Panc1 (cell line): ENCODE measurements around the gene IQCH. TPM values are rescaled to one million over a fixed set of nuclear protein-coding genes. Genes with fewer than 3 reads are reported as not detected.

ENCODE experiments used
- ATAC-seq: fragments of 200-7000 bp; cut with Tn5 transposase; 2 replicates; pipeline ENCODE4 v1.9.1; 2020; ENCODE audit warnings: mild to moderate bottlenecking, moderate library complexity
- BruUV-seq: library from RNA; stranded (reverse); fragments of 400-500 nt; replicated peaks from 2 replicates; lab custom pipeline; 2021; lab: Mats Ljungman, UMichigan
- CTCF ChIA-PET: fragments of 300-600 bp; sonication (Branson Sonifier 250); formaldehyde crosslinking; loops from one replicate; lab custom pipeline; 2022; ENCODE audit warnings: antibody characterized with exemption; lab: Charles Lee
- POLR2A ChIA-PET: fragments of 300-600 bp; sonication (Branson Sonifier 250); formaldehyde crosslinking; loops from one replicate; lab custom pipeline; 2022; ENCODE audit warnings: antibody characterized with exemption; lab: Charles Lee
- DNase-seq: peaks from one replicate; pipeline ENCODE4 v3.0.0-alpha.2; 2010; ENCODE audit warnings: low read depth, low spot score
- H3K27ac ChIP-seq: 2 replicates; pipeline ENCODE4 v1.5.1; 2011; ENCODE audit warnings: mild to moderate bottlenecking, low read length, inconsistent platforms
- H3K27me3 ChIP-seq: fragments of 200-500 bp; sonication (Bioruptor generic); 2 replicates; pipeline ENCODE4 v1.6.0; 2014; ENCODE audit warnings: low read length, inconsistent platforms; ENCODE audit not compliant: control insufficient read depth, insufficient read depth
- H3K36me3 ChIP-seq: fragments of 200-500 bp; sonication (Bioruptor generic); 2 replicates; pipeline ENCODE4 v1.5.1; 2014; ENCODE audit warnings: inconsistent platforms, mild to moderate bottlenecking, low read length, moderate library complexity; ENCODE audit not compliant: control insufficient read depth, insufficient read depth
- H3K4me1 ChIP-seq: 2 replicates; pipeline ENCODE4 v1.5.1; 2011; ENCODE audit warnings: inconsistent platforms, mild to moderate bottlenecking, low read length, moderate library complexity; ENCODE audit not compliant: control insufficient read depth, insufficient read depth
- H3K4me3 ChIP-seq, 2 experiments: 2 replicates each; pipeline ENCODE4 v1.5.1; 2011 to 2012; ENCODE audit warnings: low read depth in 2 of 2, low read length in 2 of 2, mild to moderate bottlenecking in 2 of 2, inconsistent platforms in 1 of 2, moderate library complexity in 1 of 2
- H3K9me3 ChIP-seq: fragments of 200-500 bp; sonication (Bioruptor generic); 2 replicates; pipeline ENCODE4 v1.5.1; 2014; ENCODE audit warnings: low read depth, mild to moderate bottlenecking, inconsistent platforms, low read length, moderate library complexity; ENCODE audit not compliant: control insufficient read depth, insufficient read depth
- POLR2AphosphoS5 ChIP-seq: IDR thresholded peaks from 2 replicates; pipeline ENCODE4 v1.6.1; 2012; ENCODE audit warnings: mild to moderate bottlenecking, low read depth, low read length, moderate library complexity
- SIN3A ChIP-seq: IDR thresholded peaks from 2 replicates; pipeline ENCODE4 v1.6.1; 2012; ENCODE audit warnings: low read depth, mild to moderate bottlenecking, low read length, moderate library complexity, borderline replicate concordance; ENCODE audit not compliant: insufficient read depth
- TCF7L2 ChIP-seq: IDR thresholded peaks from 2 replicates; pipeline ENCODE4 v1.6.1; 2011; ENCODE audit warnings: mild to moderate bottlenecking, low read depth, low read length, inconsistent platforms
- in situ Hi-C: cut with HindIII; loops from 2 replicates; pipeline ENCODE4 v1.10.0; 2016; ENCODE audit warnings: low sequenced_read_pairs, low pct_unique_long_range_greater_than_20kb
- intact Hi-C: fragments of 100-400 bp; cut with micrococcal nuclease; formaldehyde crosslinking; loops from one replicate; pipeline ENCODE4 v1.10.0; 2022; ENCODE audit not compliant: unreplicated experiment
- total RNA-seq: library from RNA; stranded (reverse); gene quantifications from one replicate; pipeline ENCODE4 v1.2.1, GENCODE V29; 2021; ENCODE audit not compliant: unreplicated experiment
- TF ChIP-seq, protein P1 (sequence below): fragments of 450-650 bp; IDR thresholded peaks from 2 replicates; pipeline ENCODE4 v1.5.1; 2017; ENCODE audit warnings: mild to moderate bottlenecking
- TF ChIP-seq, protein P2 (sequence below), 2 experiments: IDR thresholded peaks; 2 replicates each; pipeline ENCODE4 v1.6.1; 2011 to 2012; ENCODE audit warnings: low read depth in 2 of 2, control low read depth in 1 of 2, low read length in 1 of 2, mild to moderate bottlenecking in 1 of 2, moderate library complexity in 1 of 2; ENCODE audit not compliant: insufficient read depth in 1 of 2

IQCH gene
- total RNA-seq, 1 experiment from 2014 or later: 3.9 TPM

DNA sequence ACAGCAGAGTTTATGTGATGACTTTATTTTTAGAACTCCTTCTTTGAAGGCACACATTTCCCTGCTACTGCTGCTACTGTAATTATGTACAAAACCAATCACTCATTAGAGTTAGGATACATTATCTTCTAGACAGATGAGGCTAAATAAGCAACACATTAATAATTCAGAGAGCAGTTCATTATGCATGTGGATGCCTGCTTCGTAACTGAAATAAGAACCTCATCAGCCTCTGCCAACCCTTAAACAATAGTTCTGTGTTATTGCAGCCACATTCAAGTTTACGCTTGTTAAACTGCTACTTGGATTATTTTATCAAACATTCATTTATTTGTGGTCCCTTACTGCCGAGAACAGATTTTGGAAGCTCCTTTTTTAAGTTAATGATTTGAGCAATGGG is 213.8 kb downstream of the IQCH start:
- in situ Hi-C loops: no loop called here
- ChIA-PET POLR2A (interaction anchor here (0.6 kb wide), 1 partner anchor 17 kb away, joined by 5 read pairs; no protein-coding TSS in a partner anchor), CTCF (no interaction called here)
- no peaks in the 10 kb centered on the region; the same call in 1 of the 2 replicates for H3K27me3 ChIP-seq
- H3K36me3 ChIP-seq: no peaks in the 10 kb centered on the region
- H3K9me3 ChIP-seq: no peaks in the 10 kb centered on the region
- H3K4me3 ChIP-seq: no peak overlapping the region
- no peak for DNase-seq
- H3K4me1 ChIP-seq: no peaks in the 10 kb centered on the region
- intact Hi-C loops: no loop called here
- H3K27ac ChIP-seq: no peak overlapping the region
- TF ChIP-seq TCF7L2 (no peak), POLR2AphosphoS5 (no peak), SIN3A (no peak)
- TF ChIP-seq, protein P1, sequence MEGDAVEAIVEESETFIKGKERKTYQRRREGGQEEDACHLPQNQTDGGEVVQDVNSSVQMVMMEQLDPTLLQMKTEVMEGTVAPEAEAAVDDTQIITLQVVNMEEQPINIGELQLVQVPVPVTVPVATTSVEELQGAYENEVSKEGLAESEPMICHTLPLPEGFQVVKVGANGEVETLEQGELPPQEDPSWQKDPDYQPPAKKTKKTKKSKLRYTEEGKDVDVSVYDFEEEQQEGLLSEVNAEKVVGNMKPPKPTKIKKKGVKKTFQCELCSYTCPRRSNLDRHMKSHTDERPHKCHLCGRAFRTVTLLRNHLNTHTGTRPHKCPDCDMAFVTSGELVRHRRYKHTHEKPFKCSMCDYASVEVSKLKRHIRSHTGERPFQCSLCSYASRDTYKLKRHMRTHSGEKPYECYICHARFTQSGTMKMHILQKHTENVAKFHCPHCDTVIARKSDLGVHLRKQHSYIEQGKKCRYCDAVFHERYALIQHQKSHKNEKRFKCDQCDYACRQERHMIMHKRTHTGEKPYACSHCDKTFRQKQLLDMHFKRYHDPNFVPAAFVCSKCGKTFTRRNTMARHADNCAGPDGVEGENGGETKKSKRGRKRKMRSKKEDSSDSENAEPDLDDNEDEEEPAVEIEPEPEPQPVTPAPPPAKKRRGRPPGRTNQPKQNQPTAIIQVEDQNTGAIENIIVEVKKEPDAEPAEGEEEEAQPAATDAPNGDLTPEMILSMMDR: no peak
- TF ChIP-seq, protein P2, sequence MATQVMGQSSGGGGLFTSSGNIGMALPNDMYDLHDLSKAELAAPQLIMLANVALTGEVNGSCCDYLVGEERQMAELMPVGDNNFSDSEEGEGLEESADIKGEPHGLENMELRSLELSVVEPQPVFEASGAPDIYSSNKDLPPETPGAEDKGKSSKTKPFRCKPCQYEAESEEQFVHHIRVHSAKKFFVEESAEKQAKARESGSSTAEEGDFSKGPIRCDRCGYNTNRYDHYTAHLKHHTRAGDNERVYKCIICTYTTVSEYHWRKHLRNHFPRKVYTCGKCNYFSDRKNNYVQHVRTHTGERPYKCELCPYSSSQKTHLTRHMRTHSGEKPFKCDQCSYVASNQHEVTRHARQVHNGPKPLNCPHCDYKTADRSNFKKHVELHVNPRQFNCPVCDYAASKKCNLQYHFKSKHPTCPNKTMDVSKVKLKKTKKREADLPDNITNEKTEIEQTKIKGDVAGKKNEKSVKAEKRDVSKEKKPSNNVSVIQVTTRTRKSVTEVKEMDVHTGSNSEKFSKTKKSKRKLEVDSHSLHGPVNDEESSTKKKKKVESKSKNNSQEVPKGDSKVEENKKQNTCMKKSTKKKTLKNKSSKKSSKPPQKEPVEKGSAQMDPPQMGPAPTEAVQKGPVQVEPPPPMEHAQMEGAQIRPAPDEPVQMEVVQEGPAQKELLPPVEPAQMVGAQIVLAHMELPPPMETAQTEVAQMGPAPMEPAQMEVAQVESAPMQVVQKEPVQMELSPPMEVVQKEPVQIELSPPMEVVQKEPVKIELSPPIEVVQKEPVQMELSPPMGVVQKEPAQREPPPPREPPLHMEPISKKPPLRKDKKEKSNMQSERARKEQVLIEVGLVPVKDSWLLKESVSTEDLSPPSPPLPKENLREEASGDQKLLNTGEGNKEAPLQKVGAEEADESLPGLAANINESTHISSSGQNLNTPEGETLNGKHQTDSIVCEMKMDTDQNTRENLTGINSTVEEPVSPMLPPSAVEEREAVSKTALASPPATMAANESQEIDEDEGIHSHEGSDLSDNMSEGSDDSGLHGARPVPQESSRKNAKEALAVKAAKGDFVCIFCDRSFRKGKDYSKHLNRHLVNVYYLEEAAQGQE (IDR thresholded peaks at IDR 0.05; ENCODE audit: insufficient read depth in 1 of 2, low read depth in 2 of 2, low read length in 1 of 2): no peak
- ATAC-seq: no peak
- no TSS peak for BruUV-seq

DNA sequence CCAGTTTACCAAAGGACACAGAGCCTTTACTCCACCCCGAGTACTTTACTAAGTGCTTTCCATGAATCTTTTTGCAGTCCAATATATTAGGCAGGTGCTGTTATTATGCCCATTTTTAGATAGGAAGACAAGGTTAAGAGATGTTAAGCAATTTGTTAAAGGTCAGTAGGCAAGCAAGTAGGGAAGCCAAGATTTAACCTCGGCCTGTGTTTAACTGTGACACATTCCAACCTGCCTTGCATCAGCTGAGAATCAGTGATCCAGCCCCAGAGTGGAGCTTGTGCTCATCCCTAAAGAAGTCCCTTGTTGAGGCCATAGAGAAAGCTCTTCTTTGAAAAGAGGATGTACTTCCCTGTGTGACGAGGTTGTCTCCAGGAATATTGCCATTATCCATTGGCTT is 215.1 kb downstream of the IQCH start:
- H3K9me3 ChIP-seq: no peaks in the 10 kb centered on the region
- no peak for ATAC-seq
- no peak overlapping the region for H3K27ac ChIP-seq
- no peak overlapping the region for H3K4me3 ChIP-seq
- DNase-seq: no peak
- in situ Hi-C loops (no loop called here), intact Hi-C loops (no loop called here)
- no peaks in the 10 kb centered on the region for H3K4me1 ChIP-seq
- TF ChIP-seq, protein P1: no peak
- TF ChIP-seq, protein P2 (IDR thresholded peaks at IDR 0.05; ENCODE audit: insufficient read depth in 1 of 2, low read depth in 2 of 2, low read length in 1 of 2): no peak
- TF ChIP-seq SIN3A (no peak), POLR2AphosphoS5 (no peak), TCF7L2 (no peak)
- CTCF ChIA-PET: no interaction called here
- H3K27me3 ChIP-seq: no peaks in the 10 kb centered on the region; the same call in 1 of the 2 replicates
- no TSS peak for BruUV-seq
- POLR2A ChIA-PET: no interaction called here
- H3K36me3 ChIP-seq: no peaks in the 10 kb centered on the region
